HL-60 (cell line): ENCODE data around the gene INSRR.
A peak's percentile ranks its signal among the peaks of the same experiment; 100 is the strongest.

Source experiments
- DNase-seq, 2 experiments: peaks; one replicate each; pipeline ENCODE4 v3.0.0-alpha.2; 2010 to 2020; ENCODE audit warnings: low read depth in 1 of 2, low spot score in 1 of 2
- H3K27ac ChIP-seq: fragments of 250-450 bp; sonication (Bioruptor Pico); replicated peaks from 2 replicates; pipeline ENCODE4 v1.5.1; 2020; ENCODE audit warnings: mild to moderate bottlenecking, moderate library complexity
- H3K27me3 ChIP-seq: fragments of 250-450 bp; sonication (Bioruptor Pico); 2 replicates; pipeline ENCODE4 v1.5.1; 2021; ENCODE audit warnings: mild to moderate bottlenecking, moderate library complexity; ENCODE audit not compliant: insufficient read depth, poor library complexity, severe bottlenecking
- H3K4me3 ChIP-seq: replicated peaks from 2 replicates; pipeline ENCODE4 v1.5.1; 2011; ENCODE audit warnings: mild to moderate bottlenecking, control low read depth, low read length; ENCODE audit not compliant: insufficient read depth
- GABPA ChIP-seq: IDR thresholded peaks from 2 replicates; pipeline ENCODE4 v1.6.1; 2012; ENCODE audit warnings: low read depth
- POLR2AphosphoS5 ChIP-seq: IDR thresholded peaks from 2 replicates; pipeline ENCODE4 v1.6.1; 2012; ENCODE audit warnings: low read depth
- SPI1 ChIP-seq: IDR thresholded peaks from 2 replicates; pipeline ENCODE4 v1.6.1; 2012; ENCODE audit warnings: low read depth, mild to moderate bottlenecking, borderline replicate concordance
- TF ChIP-seq, protein P1 (sequence below): IDR thresholded peaks from one replicate; pipeline ENCODE4 v1.5.1; 2011; ENCODE audit warnings: low read length, control low read depth, inconsistent platforms; ENCODE audit not compliant: insufficient read depth
- TF ChIP-seq, protein P2 (sequence below): IDR thresholded peaks from 2 replicates; pipeline ENCODE4 v1.6.1; 2012; ENCODE audit warnings: low read depth; ENCODE audit not compliant: insufficient replicate concordance

Gene INSRR

GRCh38 chr1:156832434-156832833 is 26.5 kb downstream of the INSRR start:
- TF ChIP-seq, protein P1, sequence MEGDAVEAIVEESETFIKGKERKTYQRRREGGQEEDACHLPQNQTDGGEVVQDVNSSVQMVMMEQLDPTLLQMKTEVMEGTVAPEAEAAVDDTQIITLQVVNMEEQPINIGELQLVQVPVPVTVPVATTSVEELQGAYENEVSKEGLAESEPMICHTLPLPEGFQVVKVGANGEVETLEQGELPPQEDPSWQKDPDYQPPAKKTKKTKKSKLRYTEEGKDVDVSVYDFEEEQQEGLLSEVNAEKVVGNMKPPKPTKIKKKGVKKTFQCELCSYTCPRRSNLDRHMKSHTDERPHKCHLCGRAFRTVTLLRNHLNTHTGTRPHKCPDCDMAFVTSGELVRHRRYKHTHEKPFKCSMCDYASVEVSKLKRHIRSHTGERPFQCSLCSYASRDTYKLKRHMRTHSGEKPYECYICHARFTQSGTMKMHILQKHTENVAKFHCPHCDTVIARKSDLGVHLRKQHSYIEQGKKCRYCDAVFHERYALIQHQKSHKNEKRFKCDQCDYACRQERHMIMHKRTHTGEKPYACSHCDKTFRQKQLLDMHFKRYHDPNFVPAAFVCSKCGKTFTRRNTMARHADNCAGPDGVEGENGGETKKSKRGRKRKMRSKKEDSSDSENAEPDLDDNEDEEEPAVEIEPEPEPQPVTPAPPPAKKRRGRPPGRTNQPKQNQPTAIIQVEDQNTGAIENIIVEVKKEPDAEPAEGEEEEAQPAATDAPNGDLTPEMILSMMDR: no peak
- TF ChIP-seq POLR2AphosphoS5: no peak
- TF ChIP-seq SPI1: no peak
- no peak for TF ChIP-seq GABPA
- TF ChIP-seq, protein P2, sequence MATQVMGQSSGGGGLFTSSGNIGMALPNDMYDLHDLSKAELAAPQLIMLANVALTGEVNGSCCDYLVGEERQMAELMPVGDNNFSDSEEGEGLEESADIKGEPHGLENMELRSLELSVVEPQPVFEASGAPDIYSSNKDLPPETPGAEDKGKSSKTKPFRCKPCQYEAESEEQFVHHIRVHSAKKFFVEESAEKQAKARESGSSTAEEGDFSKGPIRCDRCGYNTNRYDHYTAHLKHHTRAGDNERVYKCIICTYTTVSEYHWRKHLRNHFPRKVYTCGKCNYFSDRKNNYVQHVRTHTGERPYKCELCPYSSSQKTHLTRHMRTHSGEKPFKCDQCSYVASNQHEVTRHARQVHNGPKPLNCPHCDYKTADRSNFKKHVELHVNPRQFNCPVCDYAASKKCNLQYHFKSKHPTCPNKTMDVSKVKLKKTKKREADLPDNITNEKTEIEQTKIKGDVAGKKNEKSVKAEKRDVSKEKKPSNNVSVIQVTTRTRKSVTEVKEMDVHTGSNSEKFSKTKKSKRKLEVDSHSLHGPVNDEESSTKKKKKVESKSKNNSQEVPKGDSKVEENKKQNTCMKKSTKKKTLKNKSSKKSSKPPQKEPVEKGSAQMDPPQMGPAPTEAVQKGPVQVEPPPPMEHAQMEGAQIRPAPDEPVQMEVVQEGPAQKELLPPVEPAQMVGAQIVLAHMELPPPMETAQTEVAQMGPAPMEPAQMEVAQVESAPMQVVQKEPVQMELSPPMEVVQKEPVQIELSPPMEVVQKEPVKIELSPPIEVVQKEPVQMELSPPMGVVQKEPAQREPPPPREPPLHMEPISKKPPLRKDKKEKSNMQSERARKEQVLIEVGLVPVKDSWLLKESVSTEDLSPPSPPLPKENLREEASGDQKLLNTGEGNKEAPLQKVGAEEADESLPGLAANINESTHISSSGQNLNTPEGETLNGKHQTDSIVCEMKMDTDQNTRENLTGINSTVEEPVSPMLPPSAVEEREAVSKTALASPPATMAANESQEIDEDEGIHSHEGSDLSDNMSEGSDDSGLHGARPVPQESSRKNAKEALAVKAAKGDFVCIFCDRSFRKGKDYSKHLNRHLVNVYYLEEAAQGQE: no peak
- Histone ChIP-seq H3K27me3 (peaks cover 21% of the 10 kb centered on the region), H3K4me3 (no peak overlapping the region), H3K27ac (no peak overlapping the region)
- DNase-seq: no peak

- peaks cover 11% of the 10 kb centered on the region for H3K27me3 ChIP-seq
- no peak overlapping the region for H3K4me3 ChIP-seq
These were observed 30.4 kb downstream of the INSRR start for GRCh38 chr1:156828400-156829124.

DNA sequence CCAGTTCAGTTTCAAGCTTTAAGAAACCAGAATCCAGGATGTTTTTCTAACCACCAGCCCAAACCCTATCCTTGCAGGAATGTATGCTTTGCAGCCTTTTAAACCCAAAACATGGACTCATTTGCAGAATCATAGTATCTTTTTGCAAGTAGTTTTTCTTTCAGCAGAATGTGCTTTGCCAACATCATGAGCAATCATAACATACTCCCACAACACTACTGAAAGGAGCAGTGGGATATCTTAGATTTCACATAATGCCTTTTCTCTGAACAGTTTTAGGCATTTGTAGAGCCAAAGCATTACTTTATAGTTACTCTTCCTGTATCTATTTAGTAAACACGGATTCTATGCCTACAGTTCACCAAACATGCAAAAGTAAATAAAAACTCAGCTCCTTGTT is 32.3 kb downstream of the INSRR start:
- TF ChIP-seq POLR2AphosphoS5: no peak
- DNase-seq: no peak
- no peak overlapping the region for H3K27ac ChIP-seq
- H3K27me3 ChIP-seq: peaks cover 9% of the 10 kb centered on the region
- H3K4me3 ChIP-seq: no peak overlapping the region

More at GRCh38 chr1:156828400-156829124, 30.4 kb downstream of the INSRR start:
- no peak for DNase-seq
- TF ChIP-seq SPI1 (no peak), GABPA (no peak), POLR2AphosphoS5 (no peak)
- TF ChIP-seq, protein P2: no peak
- TF ChIP-seq, protein P1: no peak
- H3K27ac ChIP-seq: no peak overlapping the region

GRCh38 chr1:156823210-156823790 is 35.6 kb downstream of the INSRR start:
- TF ChIP-seq SPI1 (peak; percentile 13; the same call in 1 of the 2 replicates), POLR2AphosphoS5 (no peak)
- TF ChIP-seq, protein P2: no peak
- Histone ChIP-seq H3K4me3 (no peak overlapping the region), H3K27ac (no peak overlapping the region), H3K27me3 (peaks cover 10% of the 10 kb centered on the region)
- no peak for DNase-seq
